ENCODE measurements around the gene RRP1.

Gene RRP1

DNA sequence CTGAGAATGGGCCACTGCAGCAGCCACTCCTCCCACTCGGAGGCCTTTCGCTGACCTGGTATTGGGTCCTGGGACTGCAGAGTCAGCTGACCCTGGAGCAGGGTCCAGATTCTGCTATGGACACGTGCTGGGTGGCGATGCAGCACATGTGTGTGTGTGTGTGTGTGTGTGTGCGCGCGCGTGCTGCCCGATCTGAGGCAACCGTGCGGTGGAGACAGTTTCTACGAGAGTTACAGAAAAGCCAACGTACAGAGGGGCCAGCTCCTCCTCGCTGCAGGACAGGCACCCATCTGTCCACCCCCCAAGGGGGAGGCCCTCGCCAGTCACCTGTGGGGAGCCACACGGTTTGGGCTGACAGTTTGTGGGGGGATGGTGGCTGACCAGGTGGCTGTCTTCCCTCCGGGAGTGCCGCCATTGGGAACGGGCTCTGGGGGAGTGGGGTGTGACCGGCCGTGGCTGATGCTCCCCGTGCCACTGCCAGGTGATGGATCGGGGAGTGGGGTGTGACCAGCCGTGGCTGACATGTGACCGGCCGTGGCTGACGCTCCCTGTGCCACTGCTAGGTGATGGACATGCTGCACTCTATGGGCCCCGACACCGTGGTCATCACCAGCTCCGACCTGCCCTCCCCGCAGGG is 37.3 kb upstream of the RRP1 start:
- TF ChIP-seq, protein P1, sequence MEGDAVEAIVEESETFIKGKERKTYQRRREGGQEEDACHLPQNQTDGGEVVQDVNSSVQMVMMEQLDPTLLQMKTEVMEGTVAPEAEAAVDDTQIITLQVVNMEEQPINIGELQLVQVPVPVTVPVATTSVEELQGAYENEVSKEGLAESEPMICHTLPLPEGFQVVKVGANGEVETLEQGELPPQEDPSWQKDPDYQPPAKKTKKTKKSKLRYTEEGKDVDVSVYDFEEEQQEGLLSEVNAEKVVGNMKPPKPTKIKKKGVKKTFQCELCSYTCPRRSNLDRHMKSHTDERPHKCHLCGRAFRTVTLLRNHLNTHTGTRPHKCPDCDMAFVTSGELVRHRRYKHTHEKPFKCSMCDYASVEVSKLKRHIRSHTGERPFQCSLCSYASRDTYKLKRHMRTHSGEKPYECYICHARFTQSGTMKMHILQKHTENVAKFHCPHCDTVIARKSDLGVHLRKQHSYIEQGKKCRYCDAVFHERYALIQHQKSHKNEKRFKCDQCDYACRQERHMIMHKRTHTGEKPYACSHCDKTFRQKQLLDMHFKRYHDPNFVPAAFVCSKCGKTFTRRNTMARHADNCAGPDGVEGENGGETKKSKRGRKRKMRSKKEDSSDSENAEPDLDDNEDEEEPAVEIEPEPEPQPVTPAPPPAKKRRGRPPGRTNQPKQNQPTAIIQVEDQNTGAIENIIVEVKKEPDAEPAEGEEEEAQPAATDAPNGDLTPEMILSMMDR (IDR thresholded peaks at IDR 0.05) = no peak
- Histone ChIP-seq H3K27me3 (no peaks in the 10 kb centered on the region), H3K4me1 (ENCODE audit: control insufficient read depth in 1 of 2, insufficient read depth in 1 of 2, low read depth in 1 of 2, low read length in 1 of 2) (no peaks in the 10 kb centered on the region), H3K9me3 (no peaks in the 10 kb centered on the region), H3K4me3 (ENCODE audit: low read depth in 1 of 2, low read length in 1 of 2) (no peak overlapping the region), H3K36me3 (peaks cover 100% of the 10 kb centered on the region), H3K27ac (no peak overlapping the region)

DNA sequence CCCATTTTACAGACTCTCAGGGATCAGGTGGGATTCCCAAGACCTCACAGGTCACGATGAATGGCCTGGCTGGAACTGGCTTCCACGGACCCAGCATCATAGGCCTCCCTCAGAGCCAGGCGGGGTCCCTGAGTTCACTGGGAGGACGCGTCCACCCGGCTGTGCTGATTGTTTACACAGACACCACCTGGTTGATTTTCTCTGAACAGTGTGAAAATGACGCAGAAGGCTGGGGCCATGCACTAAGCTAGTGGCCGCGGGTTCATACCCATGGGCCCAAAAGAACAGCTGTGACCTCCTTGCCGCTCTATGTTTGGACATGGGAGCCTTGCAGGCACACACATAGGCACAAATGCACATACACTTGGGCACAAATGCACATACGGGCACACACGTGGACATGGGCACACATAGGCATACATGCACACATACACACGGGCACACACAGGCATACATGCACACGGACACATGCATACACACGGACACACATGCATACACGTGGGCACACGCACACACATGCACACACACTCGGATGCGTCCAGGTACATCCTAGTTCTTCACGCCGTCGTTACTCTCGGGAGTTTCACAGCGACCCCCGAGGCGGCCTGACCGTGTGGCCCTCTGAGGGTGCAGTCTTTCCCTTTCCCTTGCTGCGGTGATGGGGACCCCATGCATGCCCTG is 36.5 kb upstream of the RRP1 start:
- TF ChIP-seq, protein P1 (IDR thresholded peaks at IDR 0.05) = no peak
- H3K36me3 ChIP-seq = peaks cover 100% of the 10 kb centered on the region
- H3K27me3 ChIP-seq = no peaks in the 10 kb centered on the region
- H3K4me3 ChIP-seq (ENCODE audit: low read depth in 1 of 2, low read length in 1 of 2) = no peak overlapping the region
- H3K4me1 ChIP-seq (ENCODE audit: control insufficient read depth in 1 of 2, insufficient read depth in 1 of 2, low read depth in 1 of 2, low read length in 1 of 2) = no peaks in the 10 kb centered on the region
- no peaks in the 10 kb centered on the region for H3K9me3 ChIP-seq
- no peak overlapping the region for H3K27ac ChIP-seq

DNA sequence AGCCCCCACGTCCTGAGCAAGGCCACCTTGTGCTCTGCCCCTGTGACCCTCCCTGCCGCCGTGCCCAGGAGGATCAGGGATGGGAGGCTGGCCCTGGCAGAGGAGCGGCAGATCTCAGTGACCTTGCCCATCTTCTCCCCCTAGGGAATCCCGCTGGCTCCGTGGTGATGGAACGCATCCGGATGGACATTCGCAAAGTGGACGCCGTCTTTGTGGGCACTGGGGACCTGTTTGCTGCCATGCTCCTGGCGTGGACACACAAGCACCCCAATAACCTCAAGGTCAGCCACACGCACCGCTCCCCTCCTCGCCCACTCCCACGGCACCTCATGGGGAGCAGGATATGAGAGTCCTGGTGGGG is 36.0 kb upstream of the RRP1 start:
- H3K27me3 ChIP-seq = no peaks in the 10 kb centered on the region
- no peak overlapping the region for H3K4me3 ChIP-seq (ENCODE audit: low read depth in 1 of 2, low read length in 1 of 2)
- TF ChIP-seq, protein P1 (IDR thresholded peaks at IDR 0.05) = no peak
- H3K4me1 ChIP-seq (ENCODE audit: control insufficient read depth in 1 of 2, insufficient read depth in 1 of 2, low read depth in 1 of 2, low read length in 1 of 2) = no peaks in the 10 kb centered on the region
- no peaks in the 10 kb centered on the region for H3K9me3 ChIP-seq
- peaks cover 100% of the 10 kb centered on the region for H3K36me3 ChIP-seq
- no peak overlapping the region for H3K27ac ChIP-seq

DNA sequence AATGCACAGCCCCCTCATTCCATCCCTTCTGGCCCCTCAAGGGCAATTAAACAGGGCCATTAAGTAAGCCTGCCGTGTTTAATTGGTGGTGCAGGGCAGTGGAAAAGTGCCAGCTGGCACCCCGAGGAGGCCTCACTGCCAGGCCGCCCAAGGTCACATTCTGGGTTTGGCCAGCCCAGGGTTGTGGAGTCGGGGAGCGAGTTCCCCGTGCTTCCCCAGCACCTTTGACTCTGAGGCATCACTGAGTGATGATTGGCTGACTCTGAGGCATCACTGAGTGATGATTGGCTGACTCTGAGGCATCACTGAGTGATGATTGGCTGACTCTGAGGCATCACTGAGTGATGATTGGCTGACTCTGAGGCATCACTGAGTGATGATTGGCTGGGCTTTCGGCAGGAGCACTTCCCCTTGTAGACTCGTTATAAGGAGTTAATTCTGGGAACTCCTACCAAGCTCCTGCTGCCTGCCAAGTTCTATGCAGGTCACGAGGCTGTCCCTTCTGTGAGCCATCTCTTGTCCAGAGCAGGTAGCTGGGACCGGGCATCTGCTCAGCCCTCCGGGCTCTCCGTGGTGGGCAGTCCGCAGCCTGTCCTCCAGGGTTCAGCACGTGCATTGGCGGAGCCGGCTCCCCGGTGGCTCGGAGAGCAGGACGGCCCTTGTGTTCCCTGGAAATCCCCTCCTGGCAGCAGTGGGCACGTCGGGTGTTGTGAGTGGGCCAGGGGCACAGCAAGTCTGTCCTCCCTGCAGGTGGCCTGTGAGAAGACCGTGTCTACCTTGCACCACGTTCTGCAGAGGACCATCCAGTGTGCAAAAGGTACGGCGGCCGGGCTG is 34.2 kb upstream of the RRP1 start:
- TF ChIP-seq, protein P1 (IDR thresholded peaks at IDR 0.05) = no peak
- Histone ChIP-seq H3K36me3 (peaks cover 100% of the 10 kb centered on the region), H3K4me1 (ENCODE audit: control insufficient read depth in 1 of 2, insufficient read depth in 1 of 2, low read depth in 1 of 2, low read length in 1 of 2) (no peaks in the 10 kb centered on the region), H3K27ac (no peak overlapping the region), H3K9me3 (no peaks in the 10 kb centered on the region), H3K4me3 (ENCODE audit: low read depth in 1 of 2, low read length in 1 of 2) (no peak overlapping the region), H3K27me3 (no peaks in the 10 kb centered on the region)

DNA sequence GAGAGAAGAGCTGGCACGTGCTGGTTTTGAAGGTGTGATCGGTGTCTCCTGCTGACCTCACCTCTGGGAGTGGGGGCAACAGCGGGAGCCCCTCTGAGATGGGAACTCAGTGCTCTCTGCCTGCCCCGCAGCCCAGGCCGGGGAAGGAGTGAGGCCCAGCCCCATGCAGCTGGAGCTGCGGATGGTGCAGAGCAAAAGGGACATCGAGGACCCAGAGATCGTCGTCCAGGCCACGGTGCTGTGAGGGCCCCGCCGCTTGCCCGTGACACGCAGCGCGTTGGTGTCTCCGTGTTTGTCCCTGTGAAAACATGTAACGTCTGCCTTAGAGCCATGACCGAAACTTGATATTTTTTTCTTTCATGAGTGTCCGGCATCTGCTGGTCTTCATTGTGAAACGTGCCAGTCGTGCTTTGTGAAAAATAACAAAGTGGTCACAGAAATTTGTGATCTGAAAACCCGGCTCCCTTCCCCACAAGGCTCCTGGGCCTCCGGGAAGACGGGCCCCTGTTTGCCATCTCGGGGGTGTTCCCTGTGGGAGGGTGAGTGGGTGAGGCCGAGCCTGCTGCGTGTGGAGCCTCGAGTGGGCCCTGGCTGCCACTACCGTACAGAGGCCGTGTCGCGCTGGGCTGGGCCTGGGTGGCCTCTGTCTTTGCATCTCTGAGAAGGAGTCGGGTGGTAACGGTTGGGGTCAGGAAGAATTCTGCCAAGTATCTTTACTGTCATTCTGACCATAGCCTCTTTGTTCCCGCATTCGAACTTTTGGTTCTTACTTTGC is 33.4 kb upstream of the RRP1 start:
- H3K36me3 ChIP-seq = peaks cover 100% of the 10 kb centered on the region
- TF ChIP-seq, protein P1 (IDR thresholded peaks at IDR 0.05) = no peak
- no peaks in the 10 kb centered on the region for H3K27me3 ChIP-seq
- no peaks in the 10 kb centered on the region for H3K4me1 ChIP-seq (ENCODE audit: control insufficient read depth in 1 of 2, insufficient read depth in 1 of 2, low read depth in 1 of 2, low read length in 1 of 2)
- no peak overlapping the region for H3K27ac ChIP-seq
- H3K9me3 ChIP-seq = no peaks in the 10 kb centered on the region
- no peak overlapping the region for H3K4me3 ChIP-seq (ENCODE audit: low read depth in 1 of 2, low read length in 1 of 2)
